DOHH2 (cell line): Measurements from ENCODE around the gene FZD8.

Source experiments
- EZH2phosphoT487 ChIP-seq: fragments of 200-600 bp; sonication (generic); IDR thresholded peaks from 2 replicates; pipeline ENCODE4 v1.6.1; 2017; ENCODE audit warnings: borderline replicate concordance, mild to moderate bottlenecking, antibody characterized with exemption, low read length, moderate library complexity, mixed read lengths
- TF ChIP-seq, protein P1 (sequence below): fragments of 200-600 bp; sonication (generic); IDR thresholded peaks from one replicate; pipeline ENCODE4 v1.5.1; 2014; ENCODE audit warnings: antibody characterized with exemption, mild to moderate bottlenecking, low read depth, low read length; ENCODE audit not compliant: poor library complexity, severe bottlenecking

DNA sequence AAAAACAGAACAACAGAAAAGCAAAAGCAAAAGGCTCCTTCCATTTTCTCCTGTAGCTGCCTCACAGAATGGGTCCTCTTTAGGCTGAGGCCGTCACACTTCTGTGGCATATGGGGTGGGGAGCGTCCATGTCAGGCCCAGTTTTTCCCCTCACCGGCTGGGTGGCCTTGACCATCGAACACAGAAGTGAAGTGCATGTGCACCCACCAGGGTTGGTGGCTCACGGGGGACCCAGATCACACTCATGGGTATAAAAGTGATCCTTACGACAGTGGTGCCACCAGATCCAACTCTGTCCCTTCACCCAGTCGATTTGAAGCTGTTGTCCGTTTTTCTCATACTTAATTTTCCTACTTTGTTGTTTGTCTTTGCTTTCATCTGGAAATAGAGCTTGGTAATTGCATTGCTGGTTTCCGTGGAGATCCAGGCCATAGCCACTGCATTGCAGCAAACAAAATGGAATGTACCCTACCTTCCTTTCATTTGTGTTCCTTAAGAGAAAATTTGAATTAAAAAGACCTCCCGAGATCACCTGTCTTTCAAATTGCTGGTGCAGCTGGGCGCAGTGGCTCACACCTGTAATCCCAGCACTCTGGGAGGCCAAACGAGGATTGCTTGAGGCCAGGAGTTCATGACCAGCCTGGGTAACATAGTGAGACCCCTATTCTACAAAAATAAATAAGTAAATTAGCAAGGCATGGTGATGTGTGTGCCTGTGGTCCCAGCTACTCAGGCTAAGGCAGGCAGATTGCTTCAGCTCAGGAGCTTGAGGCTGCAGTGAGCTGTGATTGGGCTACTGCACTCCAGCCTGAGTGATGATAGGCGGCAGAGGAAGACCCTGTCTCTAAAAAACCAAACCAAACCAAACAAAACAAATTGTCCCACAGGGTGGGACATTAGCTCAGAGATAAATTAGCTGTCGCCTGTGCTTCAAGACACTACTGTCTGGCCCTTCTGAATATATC is 47.7 kb downstream of the FZD8 start:
- TF ChIP-seq, protein P1, sequence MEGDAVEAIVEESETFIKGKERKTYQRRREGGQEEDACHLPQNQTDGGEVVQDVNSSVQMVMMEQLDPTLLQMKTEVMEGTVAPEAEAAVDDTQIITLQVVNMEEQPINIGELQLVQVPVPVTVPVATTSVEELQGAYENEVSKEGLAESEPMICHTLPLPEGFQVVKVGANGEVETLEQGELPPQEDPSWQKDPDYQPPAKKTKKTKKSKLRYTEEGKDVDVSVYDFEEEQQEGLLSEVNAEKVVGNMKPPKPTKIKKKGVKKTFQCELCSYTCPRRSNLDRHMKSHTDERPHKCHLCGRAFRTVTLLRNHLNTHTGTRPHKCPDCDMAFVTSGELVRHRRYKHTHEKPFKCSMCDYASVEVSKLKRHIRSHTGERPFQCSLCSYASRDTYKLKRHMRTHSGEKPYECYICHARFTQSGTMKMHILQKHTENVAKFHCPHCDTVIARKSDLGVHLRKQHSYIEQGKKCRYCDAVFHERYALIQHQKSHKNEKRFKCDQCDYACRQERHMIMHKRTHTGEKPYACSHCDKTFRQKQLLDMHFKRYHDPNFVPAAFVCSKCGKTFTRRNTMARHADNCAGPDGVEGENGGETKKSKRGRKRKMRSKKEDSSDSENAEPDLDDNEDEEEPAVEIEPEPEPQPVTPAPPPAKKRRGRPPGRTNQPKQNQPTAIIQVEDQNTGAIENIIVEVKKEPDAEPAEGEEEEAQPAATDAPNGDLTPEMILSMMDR: no peak
- TF ChIP-seq EZH2phosphoT487: no peak
